HepG2 (cell line): ENCODE data around the gene ERP44. TPM values are rescaled to one million over a fixed set of nuclear protein-coding genes. Genes with fewer than 3 reads are reported as not detected.
A peak's percentile ranks its signal among the peaks of the same experiment; 100 is the strongest.

Experiments used
- DBP ChIP-seq: sonication (generic); formaldehyde crosslinking; IDR thresholded peaks from 2 replicates; pipeline ENCODE4 v1.4.0; 2020; ENCODE audit warnings: missing genetic modification reagents; ENCODE audit errors: not compliant biosample characterization
- HDAC1 ChIP-seq: sonication (generic); formaldehyde crosslinking; IDR thresholded peaks from 2 replicates; pipeline ENCODE4 v1.5.1; 2020; ENCODE audit warnings: mild to moderate bottlenecking, missing genetic modification reagents
- HOXA5 ChIP-seq: sonication (generic); formaldehyde crosslinking; IDR thresholded peaks from 2 replicates; pipeline ENCODE4 v1.4.0; 2020; ENCODE audit warnings: missing genetic modification reagents
- KLF16 ChIP-seq, 2 experiments: sonication (generic) in 1 of 2; formaldehyde crosslinking in 1 of 2; IDR thresholded peaks; 2 replicates each; pipeline versions ENCODE4 v1.6.1 to v1.8.0; 2016 to 2023; ENCODE audit warnings: missing genetic modification reagents in 2 of 2, missing compliant biosample characterization in 1 of 2
- MXD1 ChIP-seq: sonication (generic); formaldehyde crosslinking; IDR thresholded peaks from 2 replicates; pipeline ENCODE4 v1.4.0; 2020; ENCODE audit warnings: mild to moderate bottlenecking, missing genetic modification reagents
- NR1H2 ChIP-seq: sonication (generic); formaldehyde crosslinking; IDR thresholded peaks from 2 replicates; pipeline ENCODE4 v1.8.1; 2022; ENCODE audit warnings: low read depth, missing genetic modification reagents, borderline replicate concordance
- REXO4 ChIP-seq: sonication (generic); formaldehyde crosslinking; IDR thresholded peaks from 2 replicates; pipeline ENCODE4 v1.8.0; 2022; ENCODE audit warnings: missing genetic modification reagents, mild to moderate bottlenecking, borderline replicate concordance
- RFX1 ChIP-seq: fragments of 450-650 bp; IDR thresholded peaks from 2 replicates; pipeline ENCODE4 v1.6.1; 2017
- SP4 ChIP-seq: sonication (generic); formaldehyde crosslinking; IDR thresholded peaks from 2 replicates; pipeline ENCODE4 v1.8.1; 2023; ENCODE audit warnings: mild to moderate bottlenecking, missing genetic modification reagents
- ZNF101 ChIP-seq: sonication (generic); formaldehyde crosslinking; IDR thresholded peaks from 2 replicates; pipeline ENCODE4 v1.4.0; 2020; ENCODE audit warnings: mild to moderate bottlenecking, low read depth, missing genetic modification reagents, borderline replicate concordance
- ZNF143 ChIP-seq: sonication (generic); formaldehyde crosslinking; IDR thresholded peaks from 2 replicates; pipeline ENCODE4 v1.4.0; 2020; ENCODE audit warnings: missing genetic modification reagents
- ZNF33A ChIP-seq: sonication (generic); formaldehyde crosslinking; IDR thresholded peaks from 2 replicates; pipeline ENCODE4 v1.5.1; 2020; ENCODE audit warnings: missing genetic modification reagents, mild to moderate bottlenecking, moderate library complexity, borderline replicate concordance
- ZNF468 ChIP-seq: sonication (generic); formaldehyde crosslinking; IDR thresholded peaks from 2 replicates; pipeline ENCODE4 v1.8.0; 2022; ENCODE audit warnings: mild to moderate bottlenecking, moderate library complexity, missing genetic modification reagents
- ZNF546 ChIP-seq: sonication (generic); formaldehyde crosslinking; conservative IDR thresholded peaks from 2 replicates; pipeline ENCODE4 v1.8.1; 2023; ENCODE audit warnings: mild to moderate bottlenecking, missing genetic modification reagents
- ZNF646 ChIP-seq: sonication (generic); formaldehyde crosslinking; IDR thresholded peaks from 2 replicates; pipeline ENCODE4 v1.9.0; 2021; ENCODE audit warnings: mild to moderate bottlenecking, missing genetic modification reagents
- ZNF709 ChIP-seq: sonication (generic); formaldehyde crosslinking; IDR thresholded peaks from 2 replicates; pipeline ENCODE4 v1.5.0; 2020; ENCODE audit warnings: mild to moderate bottlenecking, missing genetic modification reagents
- ZNF784 ChIP-seq: sonication (generic); formaldehyde crosslinking; IDR thresholded peaks from 2 replicates; pipeline ENCODE4 v1.5.1; 2020; ENCODE audit warnings: missing genetic modification reagents, mild to moderate bottlenecking, borderline replicate concordance
- polyA plus RNA-seq, 8 experiments: library from polyadenylated mRNA; depleted of rRNA in 3 of 8; stranded (reverse) in 7 of 8; unstranded in 1 of 8; fragments of >200 nt; fragmentation: Illumina TruSeq in 4 of 8; extraction: Trizol in 4 of 8; gene quantifications; 2 replicates each; pipeline versions ENCODE4 v1.2.1 to v1.2.3, GENCODE V29; 2011 to 2016; ENCODE audit warnings: low read depth in 4 of 8, missing spikeins in 1 of 8, mixed read lengths in 1 of 8; ENCODE audit not compliant: insufficient read depth in 1 of 8
- total RNA-seq, 5 experiments: library from RNA; depleted of rRNA; stranded (reverse); fragments of >200 nt; fragmentation: Illumina TruSeq; extraction: Trizol; gene quantifications; 2 replicates each; pipeline ENCODE4 v1.2.3, GENCODE V29; 2016; ENCODE audit warnings: low read depth in 1 of 5
- TF ChIP-seq, protein P1 (sequence below): sonication (generic); formaldehyde crosslinking; IDR thresholded peaks from 2 replicates; pipeline ENCODE4 v1.4.0; 2020; ENCODE audit warnings: missing genetic modification reagents

The ERP44 gene
- total and polyA plus RNA-seq, 2 of the 13 experiments (the other 11 are each of a cell fraction or from before 2014, with no cell fraction given), result 8.9 to 13.8 TPM

GRCh38 chr9:100098887-100099721 lies at the start of gene ERP44, which contains the start of gene INVS (continued):
- TF ChIP-seq ZNF646 (CRISPR knock-in tag) (no peak), NR1H2 (CRISPR knock-in tag) (no peak), RFX1 (no peak), ZNF143 (peak; percentile 96), HDAC1 (CRISPR knock-in tag) (peak; percentile 81), ZNF101 (CRISPR knock-in tag) (0 out of 2 replicates have a peak, but pooled peaks have one; percentile 57), ZNF33A (CRISPR knock-in tag) (no peak), REXO4 (CRISPR knock-in tag) (no peak), MXD1 (CRISPR knock-in tag) (peak; percentile 81), ZNF546 (CRISPR knock-in tag) (peak; percentile 36; the same call in 1 of the 2 replicates), HOXA5 (CRISPR knock-in tag) (peak; percentile 26), DBP (CRISPR knock-in tag) (no peak), SP4 (peak; percentile 82), ZNF709 (CRISPR knock-in tag) (no peak; the same call in 1 of the 2 replicates), ZNF784 (0 out of 2 replicates have a peak, but pooled peaks have one; percentile 16), KLF16 (CRISPR knock-in tag; IDR thresholded peaks at IDR 0.05) (no peak; a peak in 1 of 4 replicates), ZNF468 (CRISPR knock-in tag) (no peak)
- TF ChIP-seq, protein P1, sequence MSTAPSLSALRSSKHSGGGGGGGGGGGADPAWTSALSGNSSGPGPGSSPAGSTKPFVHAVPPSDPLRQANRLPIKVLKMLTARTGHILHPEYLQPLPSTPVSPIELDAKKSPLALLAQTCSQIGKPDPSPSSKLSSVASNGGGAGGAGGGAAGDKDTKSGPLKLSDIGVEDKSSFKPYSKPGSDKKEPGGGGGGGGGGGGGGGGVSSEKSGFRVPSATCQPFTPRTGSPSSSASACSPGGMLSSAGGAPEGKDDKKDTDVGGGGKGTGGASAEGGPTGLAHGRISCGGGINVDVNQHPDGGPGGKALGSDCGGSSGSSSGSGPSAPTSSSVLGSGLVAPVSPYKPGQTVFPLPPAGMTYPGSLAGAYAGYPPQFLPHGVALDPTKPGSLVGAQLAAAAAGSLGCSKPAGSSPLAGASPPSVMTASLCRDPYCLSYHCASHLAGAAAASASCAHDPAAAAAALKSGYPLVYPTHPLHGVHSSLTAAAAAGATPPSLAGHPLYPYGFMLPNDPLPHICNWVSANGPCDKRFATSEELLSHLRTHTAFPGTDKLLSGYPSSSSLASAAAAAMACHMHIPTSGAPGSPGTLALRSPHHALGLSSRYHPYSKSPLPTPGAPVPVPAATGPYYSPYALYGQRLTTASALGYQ (CRISPR knock-in tag), result no peak
